ENCODE data around the gene KCNE2. TPM values are rescaled to one million over a fixed set of nuclear protein-coding genes. Genes with fewer than 3 reads are reported as not detected.
"Not testable (repeated sequence)": the region's sequence is repeated elsewhere in the genome, so short reads cannot be mapped to it uniquely, and the experiment has no call there.

KCNE2 gene
- polyA plus RNA-seq, 3 donors: 0.87 to 1.2 (median 0.88) TPM

DNA sequence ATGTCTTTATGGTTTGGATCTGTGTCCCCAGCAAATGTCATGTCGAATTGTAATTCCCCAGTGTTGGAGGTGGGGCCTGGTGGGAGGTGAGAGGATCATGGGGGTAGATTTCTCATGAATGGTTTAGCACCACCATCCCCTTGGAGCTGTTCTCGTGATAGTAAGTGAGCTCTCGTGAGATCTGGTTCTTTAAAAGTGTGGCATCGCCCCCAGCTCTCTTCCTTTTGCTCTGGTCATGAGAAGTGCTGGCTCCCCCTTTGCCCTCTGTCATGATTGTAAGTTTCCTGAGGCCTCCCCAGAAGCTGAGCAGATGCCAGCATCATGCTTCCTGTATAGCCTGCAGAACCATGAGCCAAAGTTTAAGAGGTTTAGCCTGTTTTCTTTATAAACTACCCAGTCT, 11.2 kb upstream of the KCNE2 start:
- no peak for DNase-seq (ENCODE audit: low read depth in 3 of 3, low spot score in 2 of 3)

DNA sequence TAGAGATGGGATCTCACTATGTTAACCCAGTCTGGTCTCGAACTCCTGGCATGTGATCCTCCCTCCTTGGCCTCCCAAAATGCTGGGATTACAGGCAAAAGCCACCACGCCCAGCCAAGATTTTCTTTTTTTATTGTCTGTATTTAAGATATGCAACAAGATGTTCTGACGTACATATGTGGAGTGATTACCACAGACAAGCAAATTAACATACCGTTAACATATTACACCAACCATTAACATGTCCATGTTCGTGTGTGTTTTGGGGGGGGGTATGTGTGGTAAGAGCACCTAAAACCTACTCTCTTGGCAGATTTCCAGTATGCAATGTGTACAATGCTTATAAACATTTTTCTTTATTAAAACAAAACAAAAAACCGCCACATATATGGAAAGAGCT, 10.6 kb upstream of the KCNE2 start:
- no peak for DNase-seq (ENCODE audit: low read depth in 3 of 3, low spot score in 2 of 3)

DNA sequence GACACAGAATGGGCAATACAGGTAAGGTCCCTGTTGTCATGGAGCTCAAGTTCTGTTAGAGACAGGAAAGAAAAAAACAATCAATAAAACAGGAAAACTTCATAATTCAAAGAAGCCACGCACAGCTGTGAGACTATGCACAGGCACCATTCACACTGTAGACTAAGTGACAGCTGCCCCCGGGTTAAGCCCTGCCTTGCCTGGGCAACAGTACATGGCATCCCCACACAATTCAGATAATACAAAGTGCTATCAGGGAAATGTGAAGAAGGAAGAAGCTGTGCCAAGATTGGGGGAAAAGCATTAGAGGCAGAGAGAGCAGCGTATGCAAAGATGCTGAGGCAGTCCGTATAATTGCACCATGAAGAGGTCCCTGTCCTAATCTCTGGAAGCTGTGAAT, 9.0 kb upstream of the KCNE2 start:
- DNase-seq (ENCODE audit: low read depth in 3 of 3, low spot score in 2 of 3): no peak

DNA sequence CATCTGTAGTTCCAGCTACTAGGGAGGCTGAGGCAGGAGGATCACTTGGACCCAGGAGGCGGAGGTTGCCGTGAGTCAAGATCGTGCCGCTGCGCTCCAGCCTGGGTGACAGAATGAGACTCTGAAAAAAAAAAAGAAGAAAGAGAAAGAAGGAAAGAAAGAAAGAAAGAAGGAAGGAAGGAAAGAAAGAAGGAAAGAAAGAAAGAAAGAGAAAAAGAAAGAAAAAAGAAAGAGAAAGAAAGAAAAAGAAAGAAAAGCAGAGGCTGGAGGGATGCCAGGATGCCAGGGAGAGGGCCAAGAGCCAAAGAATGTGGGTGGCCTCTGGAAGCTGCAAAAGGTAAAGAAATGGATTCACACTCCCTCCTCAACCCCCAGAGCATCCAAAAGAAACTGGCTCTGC, 8.2 kb upstream of the KCNE2 start:
- DNase-seq (ENCODE audit: low read depth in 3 of 3, low spot score in 2 of 3): no peak

DNA sequence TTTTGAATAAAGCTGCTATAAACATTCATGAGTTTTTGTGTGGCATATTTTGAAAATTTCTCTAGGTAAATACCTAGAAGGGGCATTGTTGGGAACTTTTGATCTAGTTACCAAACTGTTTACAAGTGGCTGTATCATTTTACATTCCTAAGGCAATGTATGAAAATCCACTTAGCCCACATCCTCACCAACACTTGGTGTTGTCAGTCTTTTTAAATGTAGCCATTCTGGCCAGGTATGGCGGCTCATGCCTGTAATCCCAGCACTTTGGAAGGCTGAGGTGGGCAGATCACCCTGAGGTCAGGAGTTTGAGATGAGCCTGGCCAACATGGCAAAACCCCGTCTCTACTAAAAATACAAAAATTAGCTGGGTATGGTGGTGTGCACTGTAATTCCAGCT, 5.9 kb upstream of the KCNE2 start:
- DNase-seq (ENCODE audit: low read depth in 3 of 3, low spot score in 2 of 3): no peak

DNA sequence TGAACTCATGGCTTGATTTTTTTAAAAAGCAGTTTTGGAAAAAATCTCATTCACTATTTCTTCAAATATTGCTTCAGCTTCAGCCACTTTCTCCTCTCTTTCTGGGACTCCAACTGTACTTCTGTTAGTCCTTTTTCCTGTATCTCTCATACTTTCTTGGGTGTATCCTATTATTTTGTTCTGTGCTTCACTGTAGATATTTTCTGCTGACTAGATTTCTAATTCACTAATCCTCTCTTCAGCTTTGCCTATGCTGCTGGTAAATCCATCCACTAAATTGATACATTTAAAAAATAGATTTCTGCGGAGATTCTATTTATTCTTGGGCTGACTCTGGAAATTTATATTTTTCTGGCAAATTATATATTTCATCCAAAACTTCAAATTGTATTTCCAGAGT, 4.9 kb upstream of the KCNE2 start:
- no peak for DNase-seq (ENCODE audit: low read depth in 3 of 3, low spot score in 2 of 3)

DNA sequence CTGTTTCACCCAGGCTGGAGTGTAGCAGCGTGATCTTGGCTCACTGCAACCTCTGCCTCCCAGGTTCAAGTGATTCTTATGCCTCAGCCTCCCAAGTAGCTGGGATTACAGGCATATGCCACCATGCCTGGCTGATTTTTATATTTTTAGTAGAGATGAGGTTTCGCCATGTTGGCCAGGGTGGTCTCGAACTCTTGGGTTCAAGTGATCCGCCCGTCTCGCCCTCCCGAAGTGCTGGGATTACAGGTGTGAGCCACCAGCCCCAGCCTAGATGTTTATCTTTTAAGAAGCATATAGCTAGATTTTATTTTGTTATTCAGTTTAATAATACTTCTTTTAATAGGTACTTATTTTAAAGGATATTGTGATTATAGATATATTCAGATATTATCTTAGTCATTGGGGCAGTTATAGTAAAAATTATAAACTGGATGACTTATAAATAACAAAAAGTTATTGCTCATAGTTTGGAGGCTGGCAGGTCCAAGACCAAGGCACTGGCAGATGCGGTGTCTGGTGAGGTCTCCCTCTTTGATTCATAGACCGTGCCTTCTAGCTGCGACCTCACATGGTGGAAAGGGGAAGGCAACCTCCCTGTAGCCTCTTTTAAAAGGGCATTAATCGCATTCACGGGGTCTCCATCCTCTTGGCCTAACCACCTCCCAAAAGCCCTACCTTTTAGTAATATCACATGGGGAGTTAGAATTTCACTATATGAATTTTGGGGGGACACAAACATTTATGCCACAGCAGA, 3.1 kb upstream of the KCNE2 start:
- no peak for DNase-seq (ENCODE audit: low read depth in 3 of 3, low spot score in 2 of 3)

DNA sequence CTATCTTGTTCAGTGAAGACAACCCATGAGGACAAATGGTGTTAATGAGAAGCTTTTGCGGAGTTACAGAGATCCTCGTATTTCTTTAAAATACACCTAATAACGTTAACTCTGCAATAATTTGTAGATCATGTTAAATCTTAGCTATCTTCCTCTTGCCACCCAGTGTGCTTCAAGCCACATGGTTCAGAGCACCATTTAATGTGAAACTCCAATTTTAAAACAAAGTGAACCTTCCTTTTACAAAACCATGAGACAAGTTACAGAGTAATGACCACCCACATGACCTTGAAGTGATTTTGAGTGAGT, 1.7 kb upstream of the KCNE2 start:
- DNase-seq (ENCODE audit: low read depth in 3 of 3, low spot score in 2 of 3): no peak

DNA sequence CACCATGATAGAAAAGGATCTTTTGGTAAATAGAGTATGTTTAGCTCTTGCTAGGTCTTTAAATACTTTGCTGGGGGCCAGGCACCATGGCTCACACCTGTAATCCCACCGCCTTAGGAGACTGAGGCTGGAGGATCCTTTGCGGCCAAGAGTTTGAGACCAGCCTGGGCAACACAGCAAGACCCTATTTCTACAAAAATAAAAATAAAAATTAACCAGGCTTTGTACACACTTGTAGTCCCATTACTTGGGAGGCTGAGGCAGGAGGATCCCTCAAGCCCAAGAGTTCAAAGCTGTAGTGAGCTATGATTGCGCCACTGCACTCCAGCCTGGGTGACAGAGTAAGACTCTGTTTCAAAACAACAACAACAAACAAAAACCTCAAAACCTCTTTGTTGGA, 1.1 kb upstream of the KCNE2 start:
- no peak for DNase-seq (ENCODE audit: low read depth in 3 of 3, low spot score in 2 of 3)

DNA sequence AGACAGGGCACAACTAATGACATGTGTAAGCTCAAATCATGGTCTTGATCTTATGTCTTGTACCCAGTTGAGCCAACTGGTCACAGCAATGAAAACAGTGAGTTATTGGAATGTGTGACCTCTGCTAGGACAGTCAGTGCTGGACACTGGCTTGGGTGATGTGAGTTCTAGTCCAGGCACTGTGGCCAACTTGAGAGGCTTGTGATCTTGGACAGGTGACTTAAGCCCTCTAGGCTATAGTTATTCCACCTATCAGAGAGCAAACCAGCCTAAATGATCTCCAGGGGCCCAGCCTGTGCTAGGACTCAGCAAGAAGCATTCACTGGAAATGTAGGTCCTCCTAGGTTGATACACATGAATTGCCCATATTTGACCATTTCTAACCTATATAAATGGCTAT, 1.1 kb downstream of the KCNE2 start:
- no peak for DNase-seq (ENCODE audit: low read depth in 3 of 3, low spot score in 2 of 3)

DNA sequence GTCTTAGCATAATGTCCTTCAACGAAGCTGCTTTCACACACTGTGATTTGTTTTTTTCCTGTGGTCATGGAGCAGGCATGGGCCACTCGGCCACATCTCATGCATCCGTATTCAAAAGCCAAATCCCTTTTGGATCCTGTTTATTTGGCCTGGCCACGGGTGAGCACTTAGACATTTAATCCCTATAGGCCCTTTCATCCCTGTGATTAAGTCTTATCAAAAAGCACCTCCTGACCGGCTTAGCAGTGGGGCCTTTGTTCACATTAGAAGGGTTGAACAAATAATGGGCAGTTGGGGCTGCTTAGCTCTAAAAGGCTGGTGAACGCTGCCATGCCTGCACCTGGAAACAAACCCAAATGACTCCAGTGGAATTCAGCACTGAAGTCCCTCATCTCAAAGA, 2.0 kb downstream of the KCNE2 start:
- no peak for DNase-seq (ENCODE audit: low read depth in 3 of 3, low spot score in 2 of 3)

DNA sequence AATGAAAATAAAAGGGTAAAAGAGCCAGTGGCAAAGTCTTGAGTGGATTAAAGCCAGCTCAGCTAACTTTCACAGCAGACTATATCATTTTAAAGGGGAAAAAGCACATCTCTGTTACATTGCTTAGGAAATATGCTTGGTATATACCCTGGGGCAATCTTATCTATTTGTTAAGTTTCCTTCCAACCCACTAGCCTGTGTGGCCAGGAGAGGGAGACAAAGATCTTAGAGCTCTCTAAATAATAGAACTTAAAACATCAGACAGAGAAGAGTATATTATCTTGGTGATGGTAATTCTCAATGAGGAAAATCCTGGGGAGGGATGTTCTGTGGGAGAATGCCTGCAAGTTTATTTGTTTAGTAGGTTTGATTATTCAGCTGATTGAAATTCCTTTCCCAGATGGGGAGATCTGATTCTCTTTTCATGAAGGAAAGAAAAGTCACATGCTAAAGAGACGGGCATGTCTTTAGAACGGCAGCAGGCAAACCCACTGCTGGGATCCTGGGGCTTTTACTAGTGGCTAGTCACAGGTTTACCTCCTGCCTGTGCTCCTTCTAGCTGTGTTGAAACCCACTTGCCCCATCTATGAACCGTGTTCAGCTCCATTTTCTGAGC, 3.6 kb downstream of the KCNE2 start:
- no peak for DNase-seq (ENCODE audit: low read depth in 3 of 3, low spot score in 2 of 3)

DNA sequence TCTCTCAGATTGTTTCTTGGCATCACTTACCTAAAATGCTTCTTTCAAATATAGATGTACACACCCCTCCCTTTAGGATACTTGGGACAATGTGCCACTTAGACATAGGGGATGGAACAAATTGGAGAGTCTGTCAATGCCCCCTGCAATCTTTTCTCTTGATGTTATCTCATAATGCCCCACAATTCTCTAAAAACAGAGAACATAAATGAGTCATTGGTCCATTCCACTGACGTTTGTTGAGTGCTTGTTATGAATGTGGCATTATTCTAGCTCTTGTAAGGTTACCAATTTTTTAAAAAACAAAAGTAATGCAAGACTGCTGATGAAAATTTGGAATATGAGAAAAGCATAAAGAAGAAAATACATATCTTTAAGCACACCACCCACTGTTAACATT, 5.9 kb downstream of the KCNE2 start:
- DNase-seq (ENCODE audit: low read depth in 3 of 3, low spot score in 2 of 3): no peak

DNA sequence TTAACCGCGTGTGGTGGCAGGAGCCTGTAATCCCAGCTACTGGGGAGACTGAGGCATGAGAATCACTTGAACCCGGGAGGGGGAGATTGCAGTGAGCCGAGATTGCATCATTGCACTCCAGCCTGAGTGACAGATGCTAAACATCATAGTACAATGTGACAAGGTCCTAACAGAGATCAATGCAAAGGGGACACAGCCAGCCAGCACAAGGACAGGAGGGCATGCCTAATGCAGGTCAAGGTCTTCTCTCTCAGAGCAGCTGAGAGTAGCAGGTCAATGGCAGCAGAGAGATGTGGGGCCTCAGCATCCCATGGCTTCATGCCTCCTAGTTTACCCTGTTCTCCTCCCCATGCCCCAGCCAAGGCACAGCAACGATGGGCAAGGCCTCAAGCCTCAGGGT, 8.5 kb downstream of the KCNE2 start:
- DNase-seq (ENCODE audit: low read depth in 3 of 3, low spot score in 2 of 3): no peak

DNA sequence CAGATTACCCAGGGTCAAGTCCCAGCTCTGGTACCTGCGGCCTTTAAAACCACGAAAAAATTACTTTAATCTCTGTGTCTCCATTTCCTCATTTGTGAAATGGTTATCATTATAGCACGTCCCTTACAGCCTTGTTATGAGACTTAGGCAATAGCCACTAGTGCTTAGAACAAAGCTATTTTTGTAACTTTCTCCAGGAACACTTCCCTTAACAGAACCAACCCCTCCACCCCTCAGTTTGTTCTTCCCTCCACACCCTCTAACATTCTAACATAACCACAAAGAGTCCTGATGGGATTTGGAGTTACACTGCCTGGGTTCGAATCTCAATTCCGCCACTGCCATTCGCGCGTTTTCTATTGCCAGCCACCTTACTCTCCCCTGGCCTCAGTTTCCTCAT, 10.7 kb downstream of the KCNE2 start:
- DNase-seq (ENCODE audit: low read depth in 3 of 3, low spot score in 2 of 3): not testable (repeated sequence)

DNA sequence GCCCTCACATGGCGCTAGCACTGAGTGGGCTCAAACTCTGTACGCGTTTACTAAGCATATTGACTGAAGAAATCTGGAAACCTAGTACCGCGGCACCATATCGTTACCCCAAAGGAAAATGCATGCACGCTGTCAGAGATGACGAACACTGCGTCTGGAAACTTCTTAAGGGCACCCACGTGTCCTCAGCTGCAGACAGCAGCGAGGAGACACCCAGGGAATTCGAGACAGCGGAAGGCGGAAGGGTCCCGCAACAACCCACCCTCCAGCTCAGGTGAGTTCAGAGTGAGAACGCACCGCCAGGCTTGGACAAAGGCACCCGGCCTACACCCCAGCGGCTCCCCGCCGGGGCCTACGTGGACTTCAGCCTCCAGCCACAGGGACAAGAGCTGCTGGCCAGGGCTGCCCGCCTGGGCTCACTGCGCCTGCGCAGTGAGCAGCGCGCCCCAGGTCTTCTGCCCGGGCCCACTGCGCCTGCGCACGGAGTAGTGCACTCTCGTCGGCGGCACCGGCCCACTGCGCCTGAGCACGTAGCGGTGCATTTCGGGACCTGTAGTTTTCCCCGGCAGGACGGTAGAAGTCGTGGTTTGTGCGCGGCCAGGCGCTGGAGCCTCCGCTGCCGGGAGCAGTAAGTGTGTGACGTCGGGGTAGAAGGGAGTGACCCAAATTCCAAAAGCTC, 11.3 kb downstream of the KCNE2 start, which contains the start of gene SMIM11:
Gene SMIM11, plus strand, starts transcription at position 568 of the 679 bp plus-strand sequence. CDS start 3,998 bp downstream, outside the sequence.
- DNase-seq (ENCODE audit: low read depth in 3 of 3, low spot score in 2 of 3): not testable (repeated sequence)

DNA sequence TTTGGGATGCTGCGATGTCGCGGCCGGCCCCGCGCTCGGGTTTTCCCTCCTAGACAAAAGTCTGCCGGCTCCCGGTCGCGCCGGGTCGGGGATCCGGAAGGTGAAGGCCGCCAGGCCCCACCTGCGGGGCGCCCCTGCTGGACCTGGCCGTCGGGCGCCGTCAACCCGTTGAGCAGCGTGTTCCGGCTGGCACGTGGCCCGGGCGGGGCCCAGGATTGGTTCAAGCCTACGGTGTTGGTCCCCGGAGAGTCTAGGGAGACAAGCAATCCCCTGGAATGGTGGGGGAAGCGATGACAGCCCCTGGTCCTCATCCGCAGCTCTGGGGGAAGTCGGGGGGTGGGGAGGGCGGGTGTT, 11.8 kb downstream of the KCNE2 start:
- DNase-seq (ENCODE audit: low read depth in 3 of 3, low spot score in 2 of 3): not testable (repeated sequence)

DNA sequence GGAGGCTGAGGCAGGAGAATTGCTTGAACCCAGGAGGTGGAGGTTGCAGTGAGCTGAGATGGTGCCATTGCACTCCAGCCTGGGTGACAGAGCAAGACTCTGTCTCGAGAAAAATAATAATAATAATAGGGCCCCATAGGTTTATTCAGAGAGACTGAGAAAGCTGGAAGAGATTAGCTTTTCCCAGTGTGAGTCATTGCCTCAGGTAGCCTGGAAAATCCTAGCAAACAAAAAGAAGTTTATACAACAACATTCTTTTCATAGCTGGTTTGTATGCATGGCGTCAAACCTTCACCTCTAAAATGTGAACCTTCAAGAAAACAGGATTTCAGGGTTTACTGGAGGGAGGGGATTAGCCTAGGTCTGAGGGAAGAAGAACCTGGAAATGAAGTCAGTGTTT, 19.3 kb downstream of the KCNE2 start:
- not testable (repeated sequence) for DNase-seq (ENCODE audit: low read depth in 3 of 3, low spot score in 2 of 3)

DNA sequence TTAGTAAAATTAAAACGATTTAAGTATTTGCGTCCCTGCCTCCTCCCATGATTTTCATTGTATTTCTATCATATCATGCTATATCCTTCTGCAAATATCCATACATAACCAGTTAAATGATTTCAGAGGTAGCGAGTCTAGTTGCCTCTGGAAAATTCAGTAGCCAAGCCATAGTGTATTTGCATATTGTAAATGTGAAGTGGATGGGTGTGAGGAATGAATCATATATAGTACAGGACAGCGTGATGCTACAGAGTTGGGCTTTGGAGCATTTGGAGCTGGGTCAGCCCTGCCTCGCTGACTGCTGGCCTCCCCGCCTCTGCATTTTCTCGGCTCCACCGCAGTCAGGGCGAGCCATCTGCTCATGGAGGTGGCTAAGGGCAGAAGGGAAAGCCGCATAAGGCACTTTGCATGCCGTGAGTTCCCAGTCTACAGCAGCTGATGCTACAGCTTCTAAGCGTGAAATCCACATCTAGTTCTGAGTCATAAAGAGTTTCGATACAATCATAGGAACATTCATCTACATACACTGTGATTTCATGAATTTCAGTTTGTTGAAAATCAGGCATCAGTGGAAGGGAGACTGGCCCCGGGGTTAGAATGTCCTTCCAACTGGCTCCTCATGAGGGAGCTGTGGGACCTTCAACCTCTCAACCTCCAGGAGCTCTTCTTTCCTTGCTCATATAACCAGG, 20.1 kb downstream of the KCNE2 start:
- not testable (repeated sequence) for DNase-seq (ENCODE audit: low read depth in 3 of 3, low spot score in 2 of 3)

DNA sequence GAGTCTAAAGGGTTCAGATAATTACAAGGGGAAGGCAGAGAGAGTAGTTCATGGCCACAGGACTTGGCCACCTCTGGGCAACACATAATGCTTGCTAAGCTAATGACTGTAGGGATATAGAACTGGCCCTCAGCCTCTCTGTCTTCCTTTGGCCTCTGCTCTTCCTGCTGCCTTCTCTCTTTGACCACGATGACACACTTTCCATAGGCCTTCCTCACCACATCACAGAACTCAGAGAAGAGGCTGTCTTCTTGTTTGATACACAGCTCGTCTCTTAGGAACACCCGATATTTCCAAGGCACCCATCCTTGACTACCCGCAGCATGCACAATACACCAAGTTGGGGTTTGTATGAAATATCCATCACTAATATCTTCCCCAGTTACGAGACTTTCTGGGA, 36.7 kb downstream of the KCNE2 start:
- DNase-seq (ENCODE audit: low read depth in 3 of 3, low spot score in 2 of 3): not testable (repeated sequence)

DNA sequence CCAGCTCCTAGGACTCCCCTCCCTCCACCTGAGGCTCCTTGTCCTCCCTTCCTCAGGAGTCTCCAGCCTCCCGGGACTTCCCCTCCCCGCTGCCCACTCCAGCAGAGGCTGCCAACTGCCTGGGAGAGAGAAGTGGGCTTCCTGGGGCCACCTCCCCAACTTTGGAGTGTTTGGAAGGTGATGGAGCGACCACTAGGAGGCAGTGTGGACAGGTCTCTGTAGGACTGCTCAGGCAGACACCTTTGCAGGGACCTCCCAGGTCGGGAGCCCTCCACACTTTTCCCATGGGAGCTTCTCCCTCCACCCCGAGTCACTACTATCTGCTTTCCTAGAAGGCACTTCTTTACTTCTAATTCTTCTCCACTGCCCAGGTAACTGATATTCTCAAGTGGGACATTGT, 40.9 kb downstream of the KCNE2 start:
- not testable (repeated sequence) for DNase-seq (ENCODE audit: low read depth in 3 of 3, low spot score in 2 of 3)

DNA sequence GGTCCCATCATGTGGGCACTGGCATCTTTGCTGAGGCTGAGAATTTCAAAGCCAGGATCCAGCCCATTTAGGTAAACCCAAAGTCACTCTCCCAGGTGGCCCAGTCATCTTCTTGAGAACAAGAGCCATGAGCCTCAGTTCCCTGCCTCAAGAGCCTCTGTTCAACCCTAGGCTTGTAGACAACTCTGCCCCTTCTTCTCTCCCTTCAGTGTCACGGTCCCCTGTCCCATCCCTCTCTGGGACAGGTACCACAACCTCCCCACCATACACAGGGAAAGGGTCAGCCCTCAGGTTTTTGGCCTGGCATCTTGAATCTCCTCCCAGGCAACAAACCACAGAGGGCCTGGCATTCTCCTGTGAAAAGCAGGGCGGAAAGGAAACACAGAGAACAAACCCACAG, 41.9 kb downstream of the KCNE2 start:
- DNase-seq (ENCODE audit: low read depth in 3 of 3, low spot score in 2 of 3): not testable (repeated sequence)

Data from right renal cortex interstitium (tissue), 3 donors.